Measurements from ENCODE around the gene ATXN7L1. TPM values are rescaled to one million over a fixed set of nuclear protein-coding genes. Genes with fewer than 3 reads are reported as not detected.
A peak's percentile ranks its signal among the peaks of the same experiment; 100 is the strongest.

ATXN7L1 gene
- total RNA-seq, 4 donors from 2014 or later: 30.8 to 45.8 (median 39.3) TPM

GRCh38 chr7:105879782-105880181 lies 3.4 kb upstream of the ATXN7L1 start:
- H3K27me3 ChIP-seq: no peaks in the 10 kb centered on the region
- no peak overlapping the region for H3K27ac ChIP-seq
- H3K36me3 ChIP-seq: no peaks in the 10 kb centered on the region
- peaks cover 0 to 29% (median 0%) of the 10 kb centered on the region in 4 donors for H3K4me1 ChIP-seq
- DNase-seq: no peak
- no peak overlapping the region for H3K4me3 ChIP-seq
- no peak for TF ChIP-seq POLR2A (IDR thresholded peaks at IDR 0.05)
- TF ChIP-seq CTCF (IDR thresholded peaks at IDR 0.05): no peak
- H3K9me3 ChIP-seq: no peaks in the 10 kb centered on the region

- no peaks in the 10 kb centered on the region for H3K27me3 ChIP-seq
- H3K36me3 ChIP-seq: no peaks in the 10 kb centered on the region
- no peak for TF ChIP-seq CTCF (IDR thresholded peaks at IDR 0.05)
- no peak for TF ChIP-seq POLR2A (IDR thresholded peaks at IDR 0.05)
- H3K4me1 ChIP-seq: peaks cover 0 to 34% (median 0%) of the 10 kb centered on the region in 4 donors
- no peak for DNase-seq
- H3K9me3 ChIP-seq: no peaks in the 10 kb centered on the region
- peak overlapping the region in 1 of 4 donors; percentile 94 for H3K27ac ChIP-seq
- H3K4me3 ChIP-seq: peak overlapping the region in 2 of 4 donors; percentile 94 to 99
These were observed 2.6 kb upstream of the ATXN7L1 start for GRCh38 chr7:105878746-105879605.

- Histone ChIP-seq H3K4me1 (peaks cover 0 to 34% (median 0%) of the 10 kb centered on the region in 4 donors), H3K4me3 (peak overlapping the region; percentile 67 to 99 (median 82)), H3K9me3 (no peaks in the 10 kb centered on the region), H3K27me3 (no peaks in the 10 kb centered on the region), H3K27ac (peak overlapping the region; percentile 70 to 97 (median 90)), H3K36me3 (no peaks in the 10 kb centered on the region)
- DNase-seq: no peak
- TF ChIP-seq POLR2A (IDR thresholded peaks at IDR 0.05) (no peak), CTCF (IDR thresholded peaks at IDR 0.05) (no peak)
These were observed 1.3 kb upstream of the ATXN7L1 start for GRCh38 chr7:105877736-105878135.

GRCh38 chr7:105876964-105877601 lies 684 bp upstream of the ATXN7L1 start:
- Histone ChIP-seq H3K36me3 (no peaks in the 10 kb centered on the region), H3K9me3 (no peaks in the 10 kb centered on the region), H3K27ac (peak overlapping the region; percentile 70 to 97 (median 90)), H3K4me3 (peak overlapping the region; percentile 67 to 99 (median 82)), H3K27me3 (no peaks in the 10 kb centered on the region), H3K4me1 (peaks cover 0 to 34% (median 0%) of the 10 kb centered on the region in 4 donors)
- peak in 2 of 3 donors; percentile 86 to 87 for DNase-seq
- peak; percentile 21 to 36 for TF ChIP-seq POLR2A (IDR thresholded peaks at IDR 0.05)
- TF ChIP-seq CTCF (IDR thresholded peaks at IDR 0.05): no peak

- Histone ChIP-seq H3K27ac (peak overlapping the region in 2 of 4 donors; percentile 73 to 88), H3K4me1 (peaks cover 0 to 26% (median 0%) of the 10 kb centered on the region in 4 donors), H3K36me3 (no peaks in the 10 kb centered on the region), H3K27me3 (no peaks in the 10 kb centered on the region), H3K9me3 (no peaks in the 10 kb centered on the region), H3K4me3 (peak overlapping the region; percentile 67 to 99 (median 82))
- TF ChIP-seq CTCF (IDR thresholded peaks at IDR 0.05) (no peak), POLR2A (IDR thresholded peaks at IDR 0.05) (no peak)
- DNase-seq: no peak
These were observed 894 bp downstream of the ATXN7L1 start for GRCh38 chr7:105875505-105875904.

Measured in Peyer's patch (tissue), 4 donors.